GM12875 (cell line): ENCODE measurements around the gene C3orf52.

ENCODE experiments used
- H3K4me3 ChIP-seq: one replicate; pipeline ENCODE4 v1.5.1; 2011; ENCODE audit warnings: low read depth, low read length, control low read depth
- CTCF ChIP-seq: IDR thresholded peaks from 2 replicates; pipeline ENCODE4 v1.5.1; 2011; ENCODE audit warnings: low read depth, mild to moderate bottlenecking, control low read depth, inconsistent platforms, low read length, moderate library complexity, borderline replicate concordance; ENCODE audit not compliant: insufficient read depth

The C3orf52 gene

GRCh38 chr3:112127522-112128494, 41.6 kb downstream of the C3orf52 start:
- peak overlapping the region; percentile 26 for H3K4me3 ChIP-seq
- no peak for TF ChIP-seq CTCF

- H3K4me3 ChIP-seq = peak overlapping the region; percentile 80
- no peak for TF ChIP-seq CTCF
These were observed 42.9 kb downstream of the C3orf52 start for GRCh38 chr3:112128843-112129727.

GRCh38 chr3:112129925-112130637, 43.9 kb downstream of the C3orf52 start:
- TF ChIP-seq CTCF = no peak
- H3K4me3 ChIP-seq = peak overlapping the region; percentile 80

GRCh38 chr3:112130638-112130993, 44.4 kb downstream of the C3orf52 start:
- H3K4me3 ChIP-seq = peak overlapping the region; percentile 80

GRCh38 chr3:112131111-112131510, 44.9 kb downstream of the C3orf52 start:
- peak overlapping the region; percentile 80 for H3K4me3 ChIP-seq

More at GRCh38 chr3:112130638-112130993, 44.4 kb downstream of the C3orf52 start:
- TF ChIP-seq CTCF = no peak

More at GRCh38 chr3:112131111-112131510, 44.9 kb downstream of the C3orf52 start:
- no peak for TF ChIP-seq CTCF
